HUDEP-2 (cell line): Measurements from ENCODE around the gene ARHGDIG.
"Not testable (repeated sequence)": the region's sequence is repeated elsewhere in the genome, so short reads cannot be mapped to it uniquely, and the experiment has no call there.

Source experiments
- DNase-seq, 76 experiments: peaks; one replicate each; lab custom pipeline; 2025; ENCODE audit not compliant: unreplicated experiment in 76 of 76; lab: John Stamatoyannopoulos, UW

Gene ARHGDIG

DNA sequence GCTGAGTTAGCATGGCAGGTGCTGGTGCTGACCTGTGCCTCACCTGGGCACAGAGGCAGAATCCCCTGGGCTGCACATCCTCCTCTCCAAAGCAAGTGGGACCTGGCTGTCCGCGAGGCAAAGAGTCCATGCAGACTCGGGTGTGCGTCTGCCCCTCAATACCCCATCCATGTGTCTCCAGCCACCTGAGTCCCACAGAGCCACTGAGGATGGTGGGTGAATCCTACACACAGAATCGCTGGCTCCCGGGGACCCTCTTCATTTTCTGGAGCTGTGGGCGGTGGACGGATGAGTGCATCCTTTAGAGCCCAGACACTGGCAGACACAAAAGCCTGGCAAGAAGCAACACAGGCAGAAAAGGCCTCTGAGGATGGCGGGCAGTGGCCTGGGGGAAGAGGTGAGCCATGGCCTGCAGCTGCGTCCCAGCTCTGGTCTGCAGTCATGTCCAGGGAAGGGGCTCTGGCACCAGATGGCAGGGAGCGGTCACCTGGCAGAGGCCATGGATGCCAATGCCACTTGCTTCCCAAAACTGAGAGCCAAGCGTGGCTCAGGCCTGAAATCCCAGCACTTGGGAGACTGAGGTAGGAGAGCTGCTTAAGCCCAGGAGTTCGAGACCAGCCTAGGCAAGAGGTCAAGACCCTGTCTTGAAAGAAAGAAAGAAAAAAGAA lies 42.2 kb downstream of the ARHGDIG start:
- DNase-seq = no peak

DNA sequence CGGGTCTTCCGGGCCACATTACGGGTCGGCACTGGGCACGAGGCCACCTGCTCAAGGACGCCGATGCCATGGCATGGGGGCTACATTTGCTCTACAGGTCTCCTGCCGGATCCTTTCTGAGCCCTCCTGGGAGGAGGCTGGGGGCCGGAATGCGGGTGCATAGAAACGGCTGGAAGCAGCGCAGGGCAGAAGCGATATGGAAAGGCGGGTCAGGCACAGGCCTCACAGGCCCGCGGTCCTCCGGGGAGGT lies 43.7 kb downstream of the ARHGDIG start:
- DNase-seq = no peak

DNA sequence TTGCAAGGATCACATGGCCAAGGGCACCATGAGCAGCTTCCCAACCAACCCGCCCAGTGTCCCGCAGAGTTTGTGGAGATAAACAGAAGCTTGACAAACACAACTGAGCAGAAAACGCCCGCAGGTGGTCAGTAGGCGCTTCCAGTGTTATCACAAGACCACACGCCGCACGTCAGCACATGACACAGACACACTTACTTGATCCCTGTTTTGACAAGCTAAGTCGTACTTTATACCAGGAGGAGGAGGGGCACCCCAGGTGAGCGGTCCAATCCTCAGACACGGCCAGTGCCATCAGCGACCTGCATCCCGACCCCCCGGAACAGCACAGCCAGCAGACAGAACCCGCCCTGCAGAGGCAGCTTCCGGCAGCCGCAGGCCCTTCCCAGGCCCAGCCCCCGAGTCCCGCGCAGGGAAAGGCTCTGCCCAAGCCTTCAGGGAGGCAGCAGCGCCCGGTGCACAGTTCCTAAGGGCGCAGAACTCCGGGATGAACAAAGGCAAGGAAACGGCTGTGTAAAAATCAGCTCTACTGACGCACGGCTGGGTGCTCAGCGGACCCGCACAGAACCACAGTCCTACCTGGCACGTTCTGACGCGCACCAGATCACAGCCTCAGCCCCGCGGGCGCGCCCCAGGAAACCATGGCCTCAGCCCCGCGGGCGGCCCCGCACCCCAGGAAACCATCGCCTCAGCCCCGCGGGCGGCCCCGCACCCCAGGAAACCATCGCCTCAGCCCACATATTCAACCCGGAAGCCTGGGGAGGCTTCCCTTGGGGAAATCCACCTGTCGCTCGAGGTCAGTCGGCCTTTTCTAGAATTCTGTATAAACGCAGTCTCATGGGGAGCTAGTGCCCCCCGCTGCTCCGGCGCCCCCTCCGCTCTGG lies 44.3 kb downstream of the ARHGDIG start:
- DNase-seq = peak in 73 of 76 experiments; percentile 35 to 93 (median 72)

DNA sequence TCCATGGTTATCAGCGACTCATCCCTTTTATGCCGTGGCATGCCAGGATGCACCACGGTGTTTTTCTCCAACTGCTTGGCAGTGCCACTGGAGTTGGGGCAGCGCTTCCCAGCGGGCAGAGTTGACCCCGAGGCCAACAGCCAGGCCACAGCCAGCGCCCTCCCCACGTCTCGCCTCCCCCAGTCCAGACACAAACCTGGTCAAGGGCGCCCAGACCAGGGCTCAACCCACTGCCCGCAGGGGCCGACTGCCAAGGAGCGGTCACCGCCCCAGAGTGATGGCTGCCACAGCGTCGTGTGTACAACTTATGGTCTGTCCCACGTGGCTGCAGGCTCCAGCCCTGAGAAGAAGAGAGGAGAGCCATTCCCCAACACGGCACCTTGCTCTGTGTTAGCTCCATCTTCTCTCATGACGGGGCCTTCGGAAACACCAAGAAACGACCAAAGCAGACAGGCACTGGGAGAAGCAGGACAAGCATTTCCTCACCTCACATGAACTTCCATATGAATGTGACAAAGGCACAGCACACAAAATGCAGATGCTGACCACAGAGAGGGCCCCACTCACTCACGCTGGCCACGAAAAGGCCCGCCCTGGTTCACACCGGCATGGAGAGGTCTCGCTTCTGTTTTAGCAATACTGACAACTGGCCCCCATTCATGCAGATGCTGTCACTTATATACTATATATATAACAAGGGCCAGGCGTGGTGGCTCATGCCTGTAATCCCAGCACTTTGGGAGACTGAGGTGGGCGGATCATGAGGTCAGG lies 45.2 kb downstream of the ARHGDIG start:
- no peak for DNase-seq

DNA sequence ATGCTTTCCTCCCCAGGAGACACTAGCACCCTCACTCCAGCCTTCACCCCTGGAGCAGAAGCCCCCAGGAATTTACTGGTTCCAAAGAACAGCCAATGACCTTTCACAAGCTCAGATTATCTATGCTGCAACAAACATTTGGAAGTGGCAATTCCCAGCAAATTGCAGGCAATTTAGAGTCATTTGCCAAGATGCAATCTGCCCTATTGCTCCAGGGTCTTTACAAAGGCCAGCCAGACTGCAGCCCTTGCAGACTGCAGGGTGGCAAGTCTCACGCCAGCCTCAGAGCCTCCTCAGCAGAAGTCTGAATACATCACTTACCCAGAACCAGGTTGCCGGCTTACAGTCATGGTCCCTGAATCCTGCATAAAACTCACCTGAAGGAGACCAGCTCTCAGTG lies 50.4 kb downstream of the ARHGDIG start:
- no peak for DNase-seq

DNA sequence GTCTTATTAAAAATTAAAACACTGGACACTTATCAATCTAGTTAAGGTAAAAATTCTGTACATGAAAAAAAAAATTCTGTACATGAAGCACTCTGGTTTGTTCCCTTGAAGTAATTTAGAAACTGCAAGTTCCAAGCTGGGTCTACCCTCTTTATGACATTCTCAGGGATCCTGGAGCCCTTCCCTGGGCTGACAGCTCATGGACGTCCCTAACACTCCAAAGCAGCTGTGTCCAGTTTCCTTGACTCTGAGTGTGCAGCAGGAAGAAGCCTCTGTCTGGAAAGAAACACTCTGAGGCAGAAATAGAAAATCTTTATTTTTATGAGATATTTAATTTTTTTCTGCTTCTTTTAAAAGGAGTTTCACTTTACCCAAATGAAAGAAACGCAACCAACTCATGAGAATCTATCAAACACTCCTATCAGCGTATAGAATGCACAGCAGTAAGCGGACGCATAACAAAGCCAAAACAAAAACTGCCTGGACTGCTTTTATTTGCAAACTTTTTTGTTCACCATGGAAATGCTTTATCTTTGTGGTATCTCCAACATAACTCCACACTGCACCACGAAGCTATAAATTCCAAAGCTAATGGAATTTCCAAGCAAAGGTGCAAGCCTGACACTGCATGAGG lies 50.9 kb downstream of the ARHGDIG start:
- DNase-seq = not testable (repeated sequence)
